OCI-LY1 (cell line): ENCODE measurements around the gene TFDP2.

Source experiments
- H2AFZ ChIP-seq: fragments of 200-600 bp; sonication (generic), shearing (Covaris generic); 2 replicates; pipeline ENCODE4 v1.6.0; 2014; ENCODE audit warnings: antibody characterized with exemption, mild to moderate bottlenecking, low read length
- H3F3A ChIP-seq: fragments of 200-600 bp; sonication (generic), shearing (Covaris generic); 2 replicates; pipeline ENCODE4 v1.6.0; 2014; ENCODE audit warnings: mild to moderate bottlenecking, antibody characterized with exemption, low read length, moderate library complexity; ENCODE audit not compliant: insufficient read depth
- H3K27ac ChIP-seq: fragments of 200-600 bp; sonication (generic); 2 replicates; pipeline ENCODE4 v1.5.1; 2014; ENCODE audit warnings: low read length, mixed run types, mild to moderate bottlenecking, low read depth; ENCODE audit not compliant: poor library complexity, severe bottlenecking
- H3K27me3 ChIP-seq: fragments of 200-600 bp; sonication (generic); 2 replicates; pipeline ENCODE4 v1.6.0; 2014; ENCODE audit warnings: antibody characterized with exemption, mild to moderate bottlenecking, low read length, moderate library complexity; ENCODE audit not compliant: insufficient read depth
- H3K36me3 ChIP-seq: fragments of 200-600 bp; sonication (generic); 2 replicates; pipeline ENCODE4 v1.6.1; 2014; ENCODE audit warnings: mild to moderate bottlenecking, antibody characterized with exemption, low read length, moderate library complexity, mixed read lengths; ENCODE audit not compliant: insufficient read depth
- H3K4me1 ChIP-seq: fragments of 200-600 bp; sonication (generic); 2 replicates; pipeline ENCODE4 v1.5.1; 2014; ENCODE audit warnings: mild to moderate bottlenecking, low read length, moderate library complexity; ENCODE audit not compliant: insufficient read depth, severe bottlenecking
- H3K4me2 ChIP-seq: fragments of 200-600 bp; sonication (generic), shearing (Covaris generic); 2 replicates; pipeline ENCODE4 v1.6.1; 2014; ENCODE audit warnings: low read length
- H3K4me3 ChIP-seq: fragments of 200-600 bp; sonication (generic); 2 replicates; pipeline ENCODE4 v1.5.1; 2014; ENCODE audit warnings: low read length, low read depth, mild to moderate bottlenecking, mixed read lengths; ENCODE audit not compliant: poor library complexity, severe bottlenecking
- H3K79me2 ChIP-seq: fragments of 200-600 bp; shearing (Covaris generic); 2 replicates; pipeline ENCODE4 v1.6.1; 2016; ENCODE audit warnings: mixed run types, low read length, mixed read lengths; ENCODE audit not compliant: insufficient read depth
- H3K9ac ChIP-seq: fragments of 200-600 bp; sonication (generic), shearing (Covaris generic); 2 replicates; pipeline ENCODE4 v1.6.1; 2014; ENCODE audit warnings: mild to moderate bottlenecking, low read length, mixed read lengths
- H3K9me2 ChIP-seq: fragments of 200-600 bp; sonication (generic), shearing (Covaris generic); 2 replicates; pipeline ENCODE4 v1.6.1; 2014; ENCODE audit warnings: low read depth, mild to moderate bottlenecking, low read length, mixed read lengths
- H3K9me3 ChIP-seq: fragments of 200-600 bp; shearing (Covaris generic); 2 replicates; pipeline ENCODE4 v1.6.1; 2014; ENCODE audit warnings: low read length, mixed read lengths
- H4K20me1 ChIP-seq: fragments of 200-600 bp; sonication (generic), shearing (Covaris generic); 2 replicates; pipeline ENCODE4 v1.6.0; 2016; ENCODE audit warnings: mild to moderate bottlenecking, low read length; ENCODE audit not compliant: insufficient read depth
- CTCF ChIP-seq: fragments of 200-600 bp; sonication (generic), shearing (Covaris generic); IDR thresholded peaks from 2 replicates; pipeline ENCODE4 v1.5.1; 2017; ENCODE audit warnings: mild to moderate bottlenecking, antibody characterized with exemption, low read length, moderate library complexity, mixed read lengths
- EZH2 ChIP-seq: fragments of 200-600 bp; sonication (generic), shearing (Covaris generic); IDR thresholded peaks from 2 replicates; pipeline ENCODE4 v1.8.0; 2017; ENCODE audit warnings: borderline replicate concordance, mixed run types, mild to moderate bottlenecking, antibody characterized with exemption, low read length, moderate library complexity, mixed read lengths

The TFDP2 gene

GRCh38 chr3:141930801-141931200 lies 218.5 kb downstream of the TFDP2 start:
- H3K4me2 ChIP-seq: no peak overlapping the region
- H3F3A ChIP-seq: no peaks in the 10 kb centered on the region
- no peak overlapping the region for H3K27ac ChIP-seq
- H3K4me1 ChIP-seq: no peaks in the 10 kb centered on the region
- H3K36me3 ChIP-seq: peaks cover 41% of the 10 kb centered on the region; the same call in 1 of the 2 replicates
- no peak overlapping the region for H3K9ac ChIP-seq
- TF ChIP-seq EZH2: no peak
- TF ChIP-seq CTCF: no peak
- H3K9me2 ChIP-seq: no peaks in the 10 kb centered on the region
- no peak overlapping the region for H3K4me3 ChIP-seq
- no peaks in the 10 kb centered on the region for H3K27me3 ChIP-seq
- H2AFZ ChIP-seq: no peak overlapping the region
- no peaks in the 10 kb centered on the region for H3K9me3 ChIP-seq
- no peaks in the 10 kb centered on the region for H3K79me2 ChIP-seq
- no peaks in the 10 kb centered on the region for H4K20me1 ChIP-seq

GRCh38 chr3:141929341-141929995 lies 219.9 kb downstream of the TFDP2 start:
- Histone ChIP-seq H2AFZ (no peak overlapping the region), H3K27ac (no peak overlapping the region)
- TF ChIP-seq EZH2 (no peak), CTCF (no peak)

GRCh38 chr3:141928631-141929270 lies 220.6 kb downstream of the TFDP2 start:
- Histone ChIP-seq H3K36me3 (peaks cover 60% of the 10 kb centered on the region), H3K27me3 (no peaks in the 10 kb centered on the region), H4K20me1 (no peaks in the 10 kb centered on the region), H3K9ac (no peak overlapping the region), H3K9me3 (no peaks in the 10 kb centered on the region), H3K27ac (no peak overlapping the region), H3K4me2 (no peak overlapping the region), H3K4me3 (no peak overlapping the region), H3K79me2 (no peaks in the 10 kb centered on the region), H3K4me1 (no peaks in the 10 kb centered on the region), H3F3A (no peaks in the 10 kb centered on the region), H2AFZ (no peak overlapping the region), H3K9me2 (no peaks in the 10 kb centered on the region)
- TF ChIP-seq EZH2: no peak
- TF ChIP-seq CTCF: no peak

More at GRCh38 chr3:141929341-141929995, 219.9 kb downstream of the TFDP2 start:
- H3F3A ChIP-seq: no peaks in the 10 kb centered on the region
- no peak overlapping the region for H3K4me3 ChIP-seq
- H3K4me2 ChIP-seq: no peak overlapping the region
- H3K9me2 ChIP-seq: no peaks in the 10 kb centered on the region
- peaks cover 54% of the 10 kb centered on the region for H3K36me3 ChIP-seq
- H3K27me3 ChIP-seq: no peaks in the 10 kb centered on the region
- no peaks in the 10 kb centered on the region for H3K9me3 ChIP-seq
- no peak overlapping the region for H3K9ac ChIP-seq
- H3K79me2 ChIP-seq: no peaks in the 10 kb centered on the region
- no peaks in the 10 kb centered on the region for H4K20me1 ChIP-seq
- H3K4me1 ChIP-seq: no peaks in the 10 kb centered on the region
